HepG2 (cell line): ENCODE measurements around the gene NDUFS6. TPM values are rescaled to one million over a fixed set of nuclear protein-coding genes. Genes with fewer than 3 reads are reported as not detected.

Experiments used
- ATAC-seq: fragments of 200-7000 bp; cut with Tn5 transposase; 3 replicates; pipeline ENCODE4 v1.9.1; 2020; ENCODE audit warnings: mild to moderate bottlenecking, moderate library complexity
- BruUV-seq: library from RNA; stranded (reverse); fragments of 400-500 nt; replicated peaks from 2 replicates; lab custom pipeline; 2021; lab: Mats Ljungman, UMichigan
- CTCF ChIA-PET: fragments of 300-600 bp; formaldehyde crosslinking; extraction: SDS; loops from one replicate; lab custom pipeline; 2021; ENCODE audit warnings: low total read pairs, inconsistent platforms, low intra/inter-chr PET ratio; lab: Yijun Ruan, JAX
- POLR2A ChIA-PET: fragments of 350-600 bp; sonication (Branson Sonifier 250); formaldehyde crosslinking; loops from one replicate; lab custom pipeline; 2020; ENCODE audit warnings: antibody characterized with exemption, inconsistent platforms; lab: Yijun Ruan, JAX
- DNase-seq: peaks from one replicate; pipeline ENCODE4 v3.0.0-alpha.2; 2015; ENCODE audit warnings: low spot score
- FAIRE-seq: peaks from 3 replicates; lab custom pipeline; 2011; peaks lifted over from hg19 to GRCh38; lab: Jason Lieb, UNC
- H2AFZ ChIP-seq: one replicate; pipeline ENCODE4 v1.6.1; 2011; ENCODE audit warnings: low read length, inconsistent platforms
- H3K27ac ChIP-seq: fragments of 300-600 bp; 3 replicates; pipeline ENCODE4 v1.8.0; 2011; ENCODE audit warnings: mixed run types, mild to moderate bottlenecking, mixed read lengths, low read length, inconsistent platforms; ENCODE audit not compliant: insufficient read depth; ENCODE audit errors: extremely low read length
- H3K27me3 ChIP-seq, 2 experiments: fragments of 200-600 bp in 1 of 2; 2 replicates in 1 of 2; 3 replicates in 1 of 2; pipeline versions ENCODE4 v1.6.0 to v1.8.0; 2011; ENCODE audit warnings: low read length in 2 of 2, mild to moderate bottlenecking in 2 of 2, moderate library complexity in 2 of 2, inconsistent platforms in 1 of 2; ENCODE audit not compliant: insufficient read depth in 2 of 2, control insufficient read depth in 1 of 2
- H3K36me3 ChIP-seq, 2 experiments: fragments of 200-600 bp in 1 of 2; replicated peaks in 1 of 2; 2 replicates in 1 of 2; 3 replicates in 1 of 2; pipeline versions ENCODE4 v1.5.1 to v1.8.0; 2011; ENCODE audit warnings: low read length in 2 of 2, inconsistent platforms in 1 of 2; ENCODE audit not compliant: insufficient read depth in 2 of 2, control insufficient read depth in 1 of 2
- H3K4me1 ChIP-seq: 2 replicates; pipeline ENCODE4 v1.5.1; 2012; ENCODE audit warnings: low read length, inconsistent platforms; ENCODE audit not compliant: insufficient read depth
- H3K4me2 ChIP-seq: 2 replicates; pipeline ENCODE4 v1.6.0; 2011; ENCODE audit warnings: low read depth, low read length, inconsistent platforms
- H3K4me3 ChIP-seq, 3 experiments: fragments of 200-600 bp in 1 of 3; sonication (generic), shearing (Covaris generic) in 1 of 3; replicated peaks in 1 of 3; 2 replicates each; pipeline ENCODE4 v1.5.1; 2011 to 2016; ENCODE audit warnings: low read length in 3 of 3, inconsistent platforms in 2 of 3, low read depth in 2 of 3, mild to moderate bottlenecking in 2 of 3, control low read depth in 1 of 3, mixed read lengths in 1 of 3; ENCODE audit not compliant: insufficient read depth in 1 of 3
- H3K79me2 ChIP-seq: one replicate; pipeline ENCODE4 v1.6.1; 2011; ENCODE audit warnings: low read length, inconsistent platforms; ENCODE audit not compliant: insufficient read depth
- H3K9ac ChIP-seq: 2 replicates; pipeline ENCODE4 v1.6.0; 2011; ENCODE audit warnings: mild to moderate bottlenecking, low read depth, low read length, inconsistent platforms; ENCODE audit not compliant: insufficient read depth
- H3K9me3 ChIP-seq: 2 replicates; pipeline ENCODE4 v1.5.1; 2012; ENCODE audit warnings: mild to moderate bottlenecking, low read length
- H4K20me1 ChIP-seq: 2 replicates; pipeline ENCODE4 v1.6.0; 2011; ENCODE audit warnings: inconsistent platforms, mild to moderate bottlenecking, low read length, moderate library complexity; ENCODE audit not compliant: insufficient read depth
- ATF3 ChIP-seq: sonication (generic); formaldehyde crosslinking; IDR thresholded peaks from 2 replicates; pipeline ENCODE4 v1.4.0; 2020; ENCODE audit warnings: missing genetic modification reagents
- ATF4 ChIP-seq, 2 experiments: fragments of 450-650 bp in 1 of 2; sonication (generic) in 1 of 2; formaldehyde crosslinking; IDR thresholded peaks; 2 replicates each; pipeline versions ENCODE4 v1.5.0 to v1.8.0; 2020 to 2022; ENCODE audit warnings: mild to moderate bottlenecking in 1 of 2, missing genetic modification reagents in 1 of 2
- FOXK1 ChIP-seq: sonication (generic); formaldehyde crosslinking; IDR thresholded peaks from 2 replicates; pipeline ENCODE4 v1.4.0; 2020; ENCODE audit warnings: low read depth, missing genetic modification reagents, borderline replicate concordance
- FUBP1 ChIP-seq: sonication (generic); formaldehyde crosslinking; IDR thresholded peaks from 2 replicates; pipeline ENCODE4 v1.5.1; 2020; ENCODE audit warnings: missing genetic modification reagents, mild to moderate bottlenecking, borderline replicate concordance
- HOXA3 ChIP-seq: sonication (generic); formaldehyde crosslinking; IDR thresholded peaks from 2 replicates; pipeline ENCODE4 v1.5.0; 2020; ENCODE audit warnings: missing genetic modification reagents
- PRDM10 ChIP-seq: sonication (generic); formaldehyde crosslinking; IDR thresholded peaks from 2 replicates; pipeline ENCODE4 v1.4.0; 2020; ENCODE audit warnings: low read depth, missing genetic modification reagents
- REL ChIP-seq: sonication (generic); formaldehyde crosslinking; conservative IDR thresholded peaks from 2 replicates; pipeline ENCODE4 v1.8.0; 2022; ENCODE audit warnings: mild to moderate bottlenecking, missing genetic modification reagents, moderate library complexity
- RFXANK ChIP-seq: IDR thresholded peaks from 2 replicates; pipeline ENCODE4 v1.6.1; 2016
- ZFP36 ChIP-seq: fragments of 150-350 bp; IDR thresholded peaks from 2 replicates; pipeline ENCODE4 v1.6.1; 2018; ENCODE audit warnings: borderline replicate concordance, low read length, low read depth; ENCODE audit not compliant: partially characterized antibody
- ZNF24 ChIP-seq: fragments of 450-650 bp; IDR thresholded peaks from 2 replicates; pipeline ENCODE4 v1.6.1; 2017; ENCODE audit warnings: antibody characterized with exemption, mild to moderate bottlenecking
- ZNF383 ChIP-seq: sonication (generic); formaldehyde crosslinking; IDR thresholded peaks from 2 replicates; pipeline ENCODE4 v1.4.0; 2020; ENCODE audit warnings: missing genetic modification reagents, mild to moderate bottlenecking, borderline replicate concordance
- WGBS: methylation state at CpG from one replicate; pipeline ENCODE4 v1.1.6; 2017; ENCODE audit warnings: low lambda C conversion rate; 5-methylcytosine and 5-hydroxymethylcytosine counted together
- in situ Hi-C: cut with HindIII; loops from 2 replicates; pipeline ENCODE4 v1.10.0; 2017; ENCODE audit warnings: low pct_unique_long_range_greater_than_20kb; ENCODE audit not compliant: extremely low pct_ligation_motif_present
- intact Hi-C: fragments of 100-400 bp; cut with micrococcal nuclease; formaldehyde crosslinking; loops from one replicate; pipeline ENCODE4 v1.10.0; 2022; ENCODE audit not compliant: unreplicated experiment
- polyA plus RNA-seq, 8 experiments: library from polyadenylated mRNA; depleted of rRNA in 3 of 8; stranded (reverse) in 7 of 8; unstranded in 1 of 8; fragments of >200 nt; fragmentation: Illumina TruSeq in 4 of 8; extraction: Trizol in 4 of 8; gene quantifications; 2 replicates each; pipeline versions ENCODE4 v1.2.1 to v1.2.3, GENCODE V29; 2011 to 2016; ENCODE audit warnings: low read depth in 4 of 8, missing spikeins in 1 of 8, mixed read lengths in 1 of 8; ENCODE audit not compliant: insufficient read depth in 1 of 8
- total RNA-seq, 5 experiments: library from RNA; depleted of rRNA; stranded (reverse); fragments of >200 nt; fragmentation: Illumina TruSeq; extraction: Trizol; gene quantifications; 2 replicates each; pipeline ENCODE4 v1.2.3, GENCODE V29; 2016; ENCODE audit warnings: low read depth in 1 of 5

NDUFS6 gene
- total and polyA plus RNA-seq, 2 of the 13 experiments (the other 11 are each of a cell fraction or from before 2014, with no cell fraction given) = 23.7 to 50.4 TPM

GRCh38 chr5:1759378-1759970, 41.7 kb upstream of the NDUFS6 start (continued):
- TF ChIP-seq PRDM10 (no peak), ZNF24 (no peak), ATF4 (CRISPR knock-in tag; IDR thresholded peaks at IDR 0.05) (no peak), RFXANK (CRISPR knock-in tag) (no peak), HOXA3 (CRISPR knock-in tag) (no peak), FOXK1 (no peak), REL (CRISPR knock-in tag) (no peak)

GRCh38 chr5:1760231-1760630, 41.0 kb upstream of the NDUFS6 start:
- BruUV-seq = no TSS peak
- H4K20me1 ChIP-seq = 0 out of 2 replicates have a peak, but pooled peaks cover 2% of the 10 kb centered on the region
- no peak overlapping the region for H2AFZ ChIP-seq
- POLR2A ChIA-PET = no interaction called here
- H3K4me2 ChIP-seq = no peak overlapping the region
- no peak overlapping the region for H3K9ac ChIP-seq
- WGBS = 34% methylated on average over 4 of the region's 4 CpGs
- H3K4me1 ChIP-seq = no peaks in the 10 kb centered on the region
- CTCF ChIA-PET = no interaction called here
- H3K27me3 ChIP-seq = peaks cover 17 to 70% of the 10 kb centered on the region in 2 experiments
- no peak for DNase-seq
- intact Hi-C loops = loop anchor here (5.0 kb wide), 1 partner anchor 392 kb away; no protein-coding TSS in a partner anchor
- H3K9me3 ChIP-seq = no peaks in the 10 kb centered on the region
- no peaks in the 10 kb centered on the region for H3K36me3 ChIP-seq
- no peak for ATAC-seq
- H3K4me3 ChIP-seq = no peak overlapping the region
- no peak overlapping the region for H3K27ac ChIP-seq
- H3K79me2 ChIP-seq = no peaks in the 10 kb centered on the region
- in situ Hi-C loops = loop anchor here (10.0 kb wide), 1 partner anchor 255 kb away; no protein-coding TSS in a partner anchor
- no peak for FAIRE-seq
- no peak for TF ChIP-seq ZFP36
- TF ChIP-seq ATF3 (CRISPR knock-in tag) = no peak
- no peak for TF ChIP-seq FUBP1 (CRISPR knock-in tag)
- TF ChIP-seq PRDM10 = no peak
- no peak for TF ChIP-seq ZNF383
